Iris pigment epithelial cell (primary cell): Measurements from ENCODE around the gene PDHX.
"Not testable (repeated sequence)": the region's sequence is repeated elsewhere in the genome, so short reads cannot be mapped to it uniquely, and the experiment has no call there.

Source experiments
- DNase-seq: peaks from one replicate; pipeline ENCODE4 v3.0.0-alpha.2; 2011; ENCODE audit warnings: low read depth

The PDHX gene

DNA sequence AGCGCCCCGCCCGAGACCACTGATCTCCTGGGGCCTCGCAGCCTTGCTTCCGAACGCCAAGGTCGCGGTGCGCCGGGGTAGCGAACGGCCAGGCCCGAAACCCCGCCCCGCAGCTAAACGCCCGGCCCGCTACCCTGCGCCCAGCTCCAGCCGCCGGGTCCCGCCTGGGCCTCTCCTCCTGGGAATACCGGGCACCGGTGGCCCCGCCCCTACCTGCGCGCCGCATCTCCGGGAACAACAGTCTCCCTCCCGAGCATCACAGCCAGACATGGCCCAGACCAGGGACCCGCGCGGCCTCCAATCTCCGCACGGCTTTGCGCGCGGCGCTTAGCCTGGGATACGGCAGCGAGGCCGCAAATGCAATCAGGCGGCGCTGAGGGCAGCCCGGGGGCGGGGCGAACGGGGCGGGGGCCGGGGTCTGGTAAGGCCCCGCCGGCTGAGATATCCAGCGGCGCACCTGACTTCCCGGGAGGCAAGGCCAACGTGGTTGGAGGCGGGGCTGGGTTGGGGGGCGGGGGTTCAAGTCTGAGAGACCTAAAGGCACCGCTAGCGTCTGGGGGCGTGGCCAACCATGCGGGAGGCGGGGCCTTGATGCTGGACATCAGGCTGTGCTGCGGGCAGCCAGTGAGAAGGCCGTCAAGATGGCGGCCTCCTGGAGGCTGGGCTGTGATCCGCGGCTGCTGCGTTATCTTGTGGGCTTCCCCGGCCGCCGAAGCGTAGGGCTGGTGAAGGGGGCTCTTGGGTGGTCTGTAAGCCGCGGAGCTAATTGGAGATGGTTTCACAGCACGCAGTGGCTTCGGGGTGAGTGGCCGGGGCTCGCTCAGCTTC, at the start of gene PDHX, which contains the start of gene APIP:
Gene PDHX, plus strand, starts transcription at position 604 of the 828 bp plus-strand sequence. Its CDS starts 38 bp downstream, at position 642.
Gene APIP, minus strand, starts transcription at position 365 of the 828 bp plus-strand sequence. Its CDS starts 95 bp downstream, at position 270.
- DNase-seq: peak; percentile 99

DNA sequence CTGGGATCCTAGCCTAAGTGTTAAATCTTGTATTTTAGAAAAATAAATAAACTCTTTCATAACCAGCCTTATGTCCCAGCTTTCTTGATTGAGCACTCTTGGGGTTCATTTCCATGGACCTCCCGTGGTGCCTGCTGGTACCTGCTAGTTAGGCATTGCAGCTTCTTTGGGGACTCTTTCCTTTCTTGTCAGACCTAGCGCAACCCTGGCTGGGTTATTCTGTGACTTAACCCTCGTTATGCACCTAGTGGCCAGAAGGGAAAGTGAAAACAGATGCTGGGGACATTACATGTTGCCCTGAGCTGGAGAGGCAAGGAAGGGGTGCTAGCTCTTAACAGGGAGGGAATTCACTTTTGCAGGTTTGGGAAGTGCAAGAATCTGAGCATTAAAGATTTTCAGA, 47.0 kb upstream of the PDHX start:
- DNase-seq: peak; percentile 10

DNA sequence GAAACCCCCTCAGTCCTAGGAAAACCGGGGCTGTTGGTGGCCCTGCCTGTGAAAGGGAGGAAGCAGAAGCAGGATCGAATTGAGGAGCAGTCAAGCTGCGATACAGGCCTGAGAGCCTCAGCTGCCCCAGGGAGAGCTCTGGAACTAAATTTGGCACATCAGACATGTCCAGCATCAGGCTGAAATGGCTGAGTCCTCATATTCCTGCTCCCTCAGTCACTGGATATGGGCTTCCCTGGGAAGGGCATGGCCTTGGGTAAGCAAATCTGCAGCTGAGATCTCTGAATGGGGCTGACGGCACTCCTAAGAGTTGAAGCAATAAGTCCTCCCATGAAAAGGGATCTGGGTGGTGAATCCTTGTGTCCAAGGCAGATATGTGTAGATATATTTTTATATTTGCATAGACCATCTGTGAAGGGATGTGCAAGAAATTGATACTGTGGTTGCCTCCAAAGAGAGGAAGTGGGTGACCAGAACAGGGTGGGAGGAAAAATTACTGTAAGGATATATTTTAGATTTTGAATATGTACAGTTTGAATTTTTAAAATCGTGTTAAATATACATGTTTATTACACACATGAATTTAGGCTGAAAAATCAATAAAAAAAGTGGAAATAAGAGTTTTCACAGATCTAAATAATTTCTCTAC, 45.7 kb upstream of the PDHX start:
- DNase-seq: no peak

DNA sequence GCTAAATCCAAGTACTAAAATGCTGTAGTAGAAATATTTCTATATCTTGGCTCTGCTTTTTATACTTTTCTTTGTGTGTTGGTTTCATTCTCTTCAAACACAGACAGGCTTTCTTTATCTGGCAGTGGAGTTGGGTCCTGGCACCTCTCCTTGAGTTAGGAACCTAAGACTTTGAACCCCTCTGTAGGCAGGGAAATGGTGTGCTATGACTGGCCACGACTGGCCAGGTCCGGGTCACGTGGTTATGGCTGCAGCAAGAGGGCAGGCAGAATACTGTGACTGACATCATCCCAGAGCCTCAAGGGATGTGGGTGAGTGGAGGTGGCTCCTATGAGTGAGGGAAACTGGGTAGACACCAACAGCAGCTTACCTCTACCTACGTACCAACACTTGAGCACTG, 42.2 kb upstream of the PDHX start:
- DNase-seq: no peak

DNA sequence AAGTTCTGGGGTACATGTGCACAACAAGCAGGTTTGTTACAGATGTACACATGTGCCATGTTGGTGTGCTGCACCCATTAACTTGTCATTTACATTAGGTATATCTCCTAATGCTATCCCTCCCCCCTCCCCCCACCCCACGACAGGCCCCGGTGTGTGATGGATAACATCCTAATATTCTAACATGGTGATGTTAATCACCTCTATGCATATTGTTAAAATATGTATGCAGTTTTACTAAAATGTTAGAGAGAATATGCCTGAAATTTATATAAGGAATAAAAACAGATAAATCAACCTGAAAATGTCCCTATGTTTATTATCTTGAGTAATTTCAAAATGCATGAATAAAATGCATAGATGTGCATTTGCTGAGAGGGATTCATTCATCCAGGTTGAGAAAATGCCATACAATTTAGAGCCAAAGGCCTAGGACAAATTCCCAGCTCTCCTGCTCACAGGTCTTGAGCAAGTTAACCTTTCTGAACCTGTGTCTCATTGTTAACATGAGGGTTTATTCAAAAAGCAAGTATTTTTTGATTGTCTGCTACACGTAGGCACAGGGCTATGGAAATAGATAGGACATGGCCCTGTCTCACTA, 38.9 kb upstream of the PDHX start:
- no peak for DNase-seq

DNA sequence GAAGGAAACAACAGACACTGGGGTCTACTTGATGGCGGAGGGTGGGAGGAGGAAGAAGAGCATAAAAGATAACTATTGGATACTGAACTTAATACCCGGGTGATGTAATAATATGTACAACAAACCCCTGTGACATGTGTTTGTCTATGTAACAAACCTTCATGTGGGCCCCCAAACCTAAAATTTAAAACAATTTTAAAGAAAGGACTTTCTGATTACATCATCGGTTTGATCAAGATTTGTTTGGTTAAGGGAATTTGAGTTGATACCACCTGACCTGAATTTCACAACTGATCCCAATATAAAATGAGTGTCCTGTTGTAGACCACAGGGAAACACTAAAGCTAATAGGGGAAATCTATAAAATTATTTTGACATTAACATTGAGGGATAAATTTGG, 34.5 kb upstream of the PDHX start:
- DNase-seq: no peak

DNA sequence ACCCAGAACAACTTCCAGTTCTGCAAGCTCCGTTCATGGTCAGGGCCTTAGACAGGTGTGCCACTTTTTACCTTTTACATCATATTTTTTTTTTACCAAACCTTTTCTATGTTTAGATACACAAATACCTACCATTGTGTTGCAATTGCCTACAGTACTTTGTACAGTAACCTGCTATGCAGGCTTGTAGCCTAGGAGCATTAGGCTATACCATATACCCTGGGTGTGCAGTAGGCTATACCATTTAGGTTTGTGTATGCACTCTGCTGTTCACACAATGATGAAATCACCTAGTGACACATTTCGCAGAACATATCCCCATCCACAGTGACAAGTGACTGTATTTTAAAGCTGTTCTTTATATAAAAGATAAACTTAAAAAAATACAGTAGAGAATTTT, 29.8 kb upstream of the PDHX start:
- DNase-seq: no peak

DNA sequence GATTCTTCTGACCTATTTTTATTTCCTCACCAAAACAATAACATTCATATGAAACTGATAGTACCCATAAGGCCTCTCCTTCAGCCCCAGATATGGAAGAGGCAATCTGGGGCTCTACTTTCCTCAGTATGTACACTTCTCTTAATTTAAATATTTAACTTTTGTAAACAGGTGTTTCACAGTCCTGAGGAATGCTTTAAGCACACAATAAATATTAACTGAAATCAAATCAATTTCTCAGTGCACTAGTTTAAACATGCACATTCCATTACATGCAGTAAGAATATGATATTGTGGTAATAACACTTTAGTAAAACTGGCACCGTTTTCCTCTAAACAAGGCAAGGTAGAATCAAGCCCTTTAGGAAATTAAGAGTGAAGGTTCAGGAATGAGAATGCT, 29.2 kb upstream of the PDHX start:
- no peak for DNase-seq

DNA sequence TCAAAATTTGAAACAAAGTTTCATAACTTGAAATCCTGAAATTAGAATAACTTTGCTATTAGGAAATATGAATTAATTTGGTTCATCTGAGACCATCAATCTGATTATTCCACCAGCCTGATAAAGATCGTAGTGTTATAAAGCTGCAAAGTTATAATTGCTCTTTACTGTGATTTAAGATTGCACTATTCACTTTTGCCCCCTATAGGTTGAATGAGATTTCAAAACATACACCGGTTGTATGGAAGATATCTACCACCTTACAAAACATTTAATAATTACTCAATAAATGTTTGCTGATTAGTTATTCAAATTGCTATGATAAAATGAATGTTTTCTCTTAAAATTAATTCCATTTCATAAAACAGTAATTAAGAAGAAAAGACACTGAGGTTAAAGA, 26.3 kb upstream of the PDHX start:
- DNase-seq: no peak

DNA sequence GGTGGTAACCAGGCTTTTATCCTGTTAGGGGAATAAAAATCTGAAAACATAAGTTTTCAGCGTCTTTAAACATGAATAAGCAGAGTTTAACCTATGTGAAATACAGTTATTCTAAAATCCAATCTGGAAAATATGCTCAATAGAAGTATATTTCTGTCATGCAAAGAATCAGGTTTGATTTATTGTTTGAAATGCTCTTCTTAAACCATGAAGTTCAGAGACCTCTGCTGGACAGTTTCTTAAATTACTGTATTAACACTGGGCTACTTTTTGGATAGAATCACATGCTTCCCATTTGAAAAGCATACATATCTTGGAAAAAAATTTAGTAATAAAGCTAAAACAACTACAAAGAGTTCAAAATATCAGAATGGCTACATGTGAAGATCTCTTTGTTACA, 25.6 kb upstream of the PDHX start:
- peak; percentile 52 for DNase-seq

DNA sequence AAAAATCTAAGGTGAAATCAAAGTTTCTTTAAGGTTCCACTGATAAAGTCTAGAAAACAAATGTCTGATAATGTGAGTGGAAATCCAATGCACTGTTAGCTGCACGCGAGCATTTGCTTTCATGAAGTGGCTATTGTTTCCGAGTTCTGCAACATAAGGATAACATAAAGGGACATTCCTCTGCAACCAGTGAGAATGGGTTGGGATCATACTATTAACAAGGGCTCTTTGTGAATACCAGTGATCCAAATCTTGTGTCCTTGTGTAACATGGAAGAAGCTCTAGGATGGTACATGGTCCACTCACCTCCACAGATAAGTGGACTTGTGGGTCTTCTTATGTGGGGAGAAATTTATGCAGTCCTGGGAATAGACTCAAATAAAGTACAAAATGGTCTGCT, 24.8 kb upstream of the PDHX start:
- no peak for DNase-seq

DNA sequence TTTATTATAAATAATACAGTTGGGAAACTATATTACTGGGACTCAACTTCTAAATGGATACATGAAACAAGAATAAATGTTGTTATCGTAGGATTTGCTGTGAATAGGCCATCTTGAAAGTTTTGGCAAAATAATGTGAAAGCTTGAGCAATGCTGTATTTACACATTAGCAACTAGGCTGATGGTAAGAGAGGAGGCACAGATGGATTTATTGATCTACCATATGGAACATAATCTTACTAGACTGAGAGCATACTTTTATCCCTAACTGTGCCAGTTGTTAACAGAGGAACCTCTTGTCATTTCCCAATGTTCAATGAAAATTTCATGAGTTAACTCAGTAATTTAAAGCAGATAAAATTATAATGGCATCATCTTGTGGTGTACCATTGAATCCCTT, 23.0 kb upstream of the PDHX start:
- DNase-seq: no peak

DNA sequence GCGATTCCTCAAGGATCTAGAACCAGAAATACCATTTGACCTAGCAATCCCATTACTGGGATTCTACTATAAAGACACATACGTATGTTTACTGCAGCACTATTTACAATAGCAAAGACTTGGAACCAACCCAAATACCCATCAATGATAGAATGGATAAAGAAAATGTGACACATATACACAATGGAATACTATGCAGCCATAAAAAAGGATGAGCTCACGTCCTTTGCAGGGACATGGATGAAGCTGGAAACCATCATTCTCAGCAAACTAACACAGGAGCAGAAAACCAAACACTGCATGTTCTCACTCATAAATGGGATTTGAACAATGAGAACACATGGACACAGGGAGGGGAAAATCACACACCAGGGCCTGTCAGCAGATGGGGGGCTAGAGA, 20.2 kb upstream of the PDHX start:
- DNase-seq: not testable (repeated sequence)

DNA sequence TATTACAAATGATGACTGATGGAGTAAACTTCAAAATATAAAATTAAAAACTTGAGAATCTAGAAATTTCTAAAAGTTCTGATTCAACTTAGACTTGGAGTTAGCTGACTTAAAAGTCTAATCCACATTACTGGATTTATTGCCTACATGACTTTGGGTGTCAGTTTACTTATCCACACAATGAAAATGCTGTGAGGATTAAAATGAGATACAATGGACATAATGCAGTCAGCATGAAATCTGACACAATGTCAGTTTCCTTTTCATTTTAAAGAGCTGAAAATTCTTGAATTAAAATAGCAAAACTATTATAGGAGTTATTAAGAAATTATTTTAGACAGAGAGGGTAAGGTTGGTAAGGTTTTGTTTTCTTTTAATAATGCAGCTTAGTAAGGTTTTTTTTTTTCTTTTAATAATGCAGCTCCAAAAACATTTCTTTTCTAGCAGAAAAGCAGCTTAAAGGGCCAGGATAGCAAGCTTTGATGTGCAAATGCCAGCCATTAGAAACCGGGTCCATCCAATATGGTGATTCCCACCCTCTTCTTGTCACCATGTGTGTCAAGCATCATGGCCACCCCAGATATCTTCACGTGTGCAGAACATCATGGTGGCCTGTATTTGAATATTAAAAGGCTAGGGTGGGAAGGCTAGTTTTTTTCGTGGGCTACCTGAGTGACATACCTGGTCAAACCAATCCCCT, 19.1 kb upstream of the PDHX start:
- no peak for DNase-seq

DNA sequence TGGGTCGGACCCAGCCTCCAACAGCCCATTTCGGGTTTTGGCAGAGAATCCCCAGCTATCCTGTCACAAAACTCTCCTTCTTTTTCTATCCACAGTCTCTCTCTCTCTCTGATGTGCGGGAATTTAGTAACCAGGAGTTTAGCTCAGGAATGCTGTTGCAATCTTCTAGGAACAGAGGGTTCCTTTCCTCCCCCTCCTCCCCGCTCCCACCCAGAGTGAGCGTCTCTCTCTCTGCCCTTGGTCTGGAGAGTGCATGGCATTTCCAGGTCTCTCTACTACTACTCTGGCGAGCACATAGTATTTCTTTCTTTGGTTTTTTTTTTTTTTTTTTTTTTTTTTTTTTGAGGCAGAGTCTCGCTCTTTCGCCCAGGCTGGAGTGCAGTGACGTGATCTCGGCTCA, 17.9 kb upstream of the PDHX start:
- no peak for DNase-seq

DNA sequence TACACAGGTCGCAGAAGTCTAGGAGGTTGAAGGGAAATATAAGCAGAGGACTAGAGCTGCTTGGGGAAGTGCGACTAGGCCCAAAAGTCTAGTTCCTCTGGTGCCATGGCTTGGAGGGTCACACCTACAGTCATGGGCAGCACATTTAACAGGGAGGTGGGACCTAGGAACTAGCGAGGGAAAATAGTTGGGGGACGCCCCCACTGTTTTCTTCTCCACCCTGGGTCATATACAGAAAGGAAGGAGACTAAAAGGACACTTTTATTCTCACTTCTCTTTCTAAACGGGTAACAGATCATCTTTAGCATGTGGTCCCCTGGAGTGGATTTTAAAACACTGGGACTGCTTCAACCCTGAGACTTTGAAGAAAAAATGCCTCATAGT, 16.8 kb upstream of the PDHX start:
- no peak for DNase-seq

DNA sequence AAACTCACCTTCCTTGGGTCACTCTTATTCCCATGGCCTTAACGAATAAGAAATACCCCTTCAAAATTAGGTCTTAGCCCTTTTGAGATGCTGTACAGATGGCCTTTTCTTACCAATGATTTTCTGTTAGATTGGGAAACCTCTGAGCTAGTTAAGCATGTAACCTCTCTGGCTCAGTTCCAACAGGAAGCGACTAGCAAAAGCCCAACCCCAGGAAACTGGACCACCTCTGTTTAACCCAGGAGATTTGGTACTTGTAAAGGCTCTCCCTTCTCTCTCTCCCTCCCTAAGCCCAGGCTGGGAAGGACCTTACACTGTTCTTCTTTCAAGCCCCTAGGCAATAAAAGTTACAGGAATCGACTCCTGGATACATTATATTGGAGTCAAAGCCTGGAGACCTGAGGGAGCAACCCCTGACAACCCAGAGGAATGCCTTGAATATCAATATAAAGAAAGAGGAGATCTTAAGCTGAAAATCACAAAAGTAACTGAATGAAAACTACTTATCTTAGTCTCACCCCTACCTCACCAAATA, 11.9 kb upstream of the PDHX start:
- no peak for DNase-seq

DNA sequence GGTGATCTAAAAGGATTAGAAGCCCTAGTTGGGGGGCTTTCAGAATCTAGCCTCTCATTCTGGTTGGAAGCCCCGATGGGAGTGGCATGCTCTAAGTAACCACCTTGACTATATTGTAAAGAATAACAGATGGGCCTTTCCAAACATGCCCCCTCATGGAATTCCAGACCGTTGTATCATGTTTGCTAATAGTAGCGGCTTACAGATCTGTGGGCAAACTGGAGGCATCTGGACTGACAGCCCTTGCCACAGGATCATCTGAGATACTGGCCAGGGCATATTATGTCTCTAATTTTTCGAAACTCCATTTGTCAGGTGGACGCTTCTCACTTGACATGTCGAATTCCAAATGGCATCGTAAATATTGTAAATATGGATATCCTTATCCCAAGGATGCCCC, 10.8 kb upstream of the PDHX start:
- DNase-seq: no peak

DNA sequence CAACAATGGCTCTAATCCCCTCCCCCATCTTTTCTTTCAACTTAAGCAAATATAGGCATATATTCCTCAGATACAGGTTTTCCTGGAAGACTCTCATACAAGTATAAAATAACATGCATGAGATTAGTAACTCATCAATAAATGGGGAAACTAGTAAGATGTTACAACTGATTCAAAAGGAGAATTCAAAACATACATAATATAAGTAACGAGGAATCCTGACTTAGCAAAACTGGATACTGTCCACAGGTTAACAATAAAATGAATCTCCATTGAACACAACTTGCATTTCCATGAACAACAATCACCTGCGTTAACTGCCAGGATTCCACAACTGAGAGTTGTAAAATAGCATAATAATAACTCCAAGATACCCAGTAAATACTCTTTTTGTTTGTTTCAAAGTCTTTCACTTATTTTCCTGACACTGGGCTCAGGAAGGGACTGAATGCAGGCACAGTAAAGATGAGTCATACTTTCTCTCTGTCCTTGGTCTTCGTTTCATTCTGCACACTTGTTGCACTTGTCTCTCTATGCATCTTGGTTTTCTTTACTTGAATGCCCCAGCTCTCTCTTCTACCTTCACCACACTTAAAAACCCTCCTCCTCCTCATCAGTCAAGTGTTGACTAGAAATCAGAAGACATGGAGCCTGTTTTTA, 8.4 kb upstream of the PDHX start:
- DNase-seq: peak; percentile 23

DNA sequence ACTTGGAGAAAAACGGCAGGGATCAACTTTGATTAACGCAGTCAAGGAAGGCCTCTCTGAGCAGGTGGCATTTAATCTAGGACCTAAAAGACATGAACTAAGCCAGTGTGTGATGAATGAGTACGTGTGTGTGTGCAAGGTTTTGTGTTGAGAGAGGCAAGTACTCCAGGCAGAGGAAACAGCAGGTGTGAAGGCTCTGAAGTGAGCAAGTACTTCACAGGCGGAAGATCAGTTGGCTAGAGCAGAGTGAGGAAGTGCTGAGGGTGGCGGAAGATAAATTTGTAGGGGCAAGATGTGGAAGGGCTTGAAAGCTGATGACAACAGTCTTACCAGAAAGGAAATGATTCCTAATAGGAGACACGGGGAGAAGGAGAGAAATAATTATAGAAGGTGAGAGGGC, 7.0 kb upstream of the PDHX start:
- no peak for DNase-seq

DNA sequence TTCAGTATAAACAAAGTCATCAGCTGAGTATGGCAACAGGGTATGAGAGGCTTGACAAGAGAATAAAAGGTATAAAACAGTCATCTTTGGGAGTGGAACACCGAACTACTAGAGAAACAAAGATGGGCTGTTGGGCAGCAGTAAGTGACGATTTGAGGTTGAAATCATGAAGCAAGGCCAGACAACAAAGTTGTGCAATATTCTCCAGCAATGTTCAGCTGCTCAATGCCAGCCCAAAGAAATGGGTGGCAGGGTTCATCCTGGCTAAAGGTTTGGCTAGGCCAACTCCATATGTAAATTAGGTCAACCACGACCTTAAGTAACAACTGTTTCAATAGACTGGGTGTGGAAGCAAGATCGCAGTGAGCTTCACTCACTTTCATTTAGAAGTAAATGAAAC, 6.5 kb upstream of the PDHX start:
- no peak for DNase-seq

DNA sequence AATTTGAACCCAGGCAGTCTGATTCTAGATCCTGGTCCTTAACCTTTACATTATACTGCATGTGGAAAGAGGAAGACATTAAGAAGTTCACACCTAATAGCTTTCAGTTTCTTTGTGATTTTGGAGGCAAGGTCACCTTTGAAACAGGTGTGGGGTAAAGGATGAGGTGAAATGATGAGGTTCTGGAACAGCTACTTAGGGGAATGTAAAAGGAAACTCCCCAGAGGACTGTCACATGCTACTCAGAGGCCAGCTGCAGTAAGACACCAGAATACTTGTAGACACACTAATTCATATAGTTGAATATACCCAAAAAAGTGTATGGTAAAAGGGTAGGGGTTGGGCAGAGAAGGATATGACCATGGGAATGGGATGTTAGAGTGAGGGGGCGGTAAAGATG, 5.6 kb upstream of the PDHX start:
- no peak for DNase-seq
